Suppressor macrophage treated with lipopolysaccharide for 1 hour (primary cell): ENCODE measurements around the gene PPM1H.

Source experiments
- DNase-seq, 3 donors: peaks; one replicate each; pipeline ENCODE4 v3.0.0-alpha.2; 2020 to 2022

PPM1H gene

DNA sequence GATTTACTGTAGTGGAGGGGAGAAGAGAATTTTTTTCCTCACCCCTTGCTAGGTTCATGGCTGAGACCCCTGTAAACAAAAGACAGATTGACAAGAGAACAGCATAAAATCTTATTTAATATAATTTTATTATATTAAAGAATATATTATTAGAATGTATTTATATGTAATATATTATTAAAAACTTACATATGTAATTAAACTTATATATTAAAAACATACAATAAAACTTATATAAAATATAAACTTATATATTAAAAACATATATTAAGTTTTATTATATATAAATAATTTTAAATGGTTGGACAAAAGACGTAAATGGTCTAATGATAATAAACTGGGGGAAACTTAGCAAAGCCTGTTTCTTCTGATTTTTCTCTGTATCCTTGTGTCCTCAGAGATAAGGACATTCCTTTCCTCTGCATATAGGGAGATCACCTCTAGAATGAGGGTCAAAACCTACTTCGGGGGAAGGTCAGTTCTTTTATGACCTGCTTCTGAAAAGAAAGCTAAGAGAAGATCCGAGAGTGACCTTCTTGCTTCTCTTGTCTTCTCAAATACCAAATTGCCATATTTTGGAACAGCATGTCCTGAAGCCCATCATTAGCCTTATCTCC is 8.9 kb upstream of the PPM1H start:
- no peak for DNase-seq

DNA sequence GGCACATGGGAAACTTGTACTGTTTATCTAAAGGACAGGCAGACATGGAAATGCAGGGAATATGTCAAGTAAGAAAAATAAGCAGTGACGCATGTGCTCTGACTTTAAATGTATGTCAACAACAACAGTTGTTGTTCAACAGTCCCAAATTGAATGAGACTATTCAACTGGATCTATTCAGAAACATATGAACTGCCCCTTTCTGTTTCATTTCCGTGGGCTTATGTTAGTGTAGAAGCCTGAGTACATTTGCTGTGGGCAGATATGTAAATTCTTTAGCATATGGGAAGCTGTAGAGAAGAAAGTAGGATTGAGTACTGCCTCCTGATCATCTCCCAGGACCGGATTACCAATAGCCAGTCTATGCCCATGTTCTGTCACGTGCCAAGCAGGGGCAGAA is 7.4 kb upstream of the PPM1H start:
- peak in 2 of 3 donors; percentile 5 to 37 for DNase-seq

DNA sequence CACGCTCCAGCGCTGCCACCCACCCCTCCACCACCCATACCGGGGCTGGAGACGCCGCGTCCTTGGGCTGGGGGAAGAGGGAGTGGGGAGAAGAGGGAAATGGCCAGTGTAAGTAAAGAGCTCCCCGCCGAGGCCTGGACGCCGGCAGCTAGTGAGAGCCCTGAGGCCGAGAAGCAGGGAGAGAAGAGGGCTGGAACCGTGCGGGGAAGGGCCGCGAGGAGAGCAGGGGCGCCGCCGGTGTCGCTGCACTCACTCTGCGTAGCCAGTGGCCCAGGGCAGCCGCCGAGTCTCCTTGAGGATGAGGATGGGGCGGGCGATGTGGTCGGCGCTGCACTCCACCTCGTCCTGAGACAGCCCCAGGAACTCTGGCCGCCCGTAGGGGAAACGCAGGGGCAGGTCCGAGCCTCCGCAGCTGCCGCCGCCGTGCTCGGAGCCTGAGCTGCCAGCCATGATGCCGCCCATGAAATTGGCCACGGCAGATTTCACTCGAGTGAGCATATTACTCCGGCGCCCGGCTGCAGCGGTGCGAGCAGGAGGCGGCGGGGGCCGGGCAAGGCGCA is 631 bp downstream of the PPM1H start:
- peak; percentile 53 to 67 (median 56) for DNase-seq

DNA sequence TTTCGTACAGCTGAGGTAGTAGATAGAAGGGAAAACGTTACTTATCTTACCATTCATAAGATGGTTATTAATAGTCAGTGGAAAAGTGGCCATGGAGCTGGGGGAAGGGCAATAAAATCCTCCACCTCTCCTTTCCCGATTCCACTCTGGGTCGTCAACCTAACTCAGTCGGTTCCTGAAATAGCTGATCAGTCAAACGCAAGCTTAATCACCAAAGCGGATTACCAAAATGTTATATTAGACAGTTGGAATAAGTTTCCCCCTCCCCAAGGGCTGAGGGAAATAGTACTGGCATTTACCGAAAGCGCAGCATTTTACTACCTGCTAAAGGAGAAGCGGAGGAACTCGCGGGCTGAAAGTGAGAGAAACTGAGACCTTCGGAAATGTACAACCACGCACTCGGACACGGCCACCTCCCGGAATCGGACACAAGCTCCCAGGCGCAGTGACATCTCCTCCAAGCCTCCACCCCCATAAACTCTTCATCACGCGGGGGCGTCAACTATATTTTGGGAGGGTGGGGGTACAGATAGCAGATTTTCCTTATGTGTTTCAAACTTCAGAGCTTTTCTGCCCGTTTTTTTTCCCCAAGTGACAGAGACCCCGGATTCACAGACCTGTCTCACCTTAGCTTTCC is 1.2 kb downstream of the PPM1H start:
- DNase-seq, result peak; percentile 36 to 47 (median 45)

DNA sequence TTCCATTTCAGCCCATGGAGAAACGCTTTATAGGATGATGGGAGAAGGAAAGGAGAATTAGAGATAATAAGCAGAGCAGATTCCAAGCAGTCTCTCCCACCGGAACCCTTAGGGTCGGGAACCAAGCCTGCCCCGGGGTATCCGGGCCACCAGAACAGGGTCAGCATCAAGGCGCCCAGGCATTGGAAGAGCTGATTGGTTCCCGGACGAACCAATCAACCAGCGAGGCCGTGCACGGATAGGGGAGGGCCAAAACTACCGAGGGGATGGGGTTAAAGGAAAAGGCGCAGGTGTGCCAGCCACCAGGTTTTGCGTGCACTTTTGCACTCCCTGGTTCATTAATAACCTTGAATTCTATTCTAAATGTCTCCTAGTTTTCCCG is 1.7 kb downstream of the PPM1H start:
- peak in 1 of 3 donors; percentile 31 for DNase-seq

DNA sequence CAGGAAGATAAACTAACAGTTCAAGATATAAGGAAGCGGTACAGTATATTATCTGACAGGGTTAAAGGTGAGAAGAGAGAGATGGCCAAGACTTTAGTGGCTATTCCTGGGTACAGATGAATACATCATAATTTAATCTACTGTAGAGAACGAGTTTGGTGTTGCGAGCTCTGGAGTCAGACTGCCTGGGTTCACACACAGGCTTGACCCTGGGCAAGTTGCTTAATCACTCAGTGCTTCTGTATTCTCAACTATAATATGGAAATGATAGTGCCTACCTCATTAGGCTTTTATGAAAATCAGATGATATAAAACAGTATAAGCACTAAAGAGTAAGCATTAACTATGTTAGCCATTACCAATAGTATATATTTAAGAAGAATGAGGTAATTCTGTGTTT is 3.5 kb downstream of the PPM1H start:
- DNase-seq, result no peak

DNA sequence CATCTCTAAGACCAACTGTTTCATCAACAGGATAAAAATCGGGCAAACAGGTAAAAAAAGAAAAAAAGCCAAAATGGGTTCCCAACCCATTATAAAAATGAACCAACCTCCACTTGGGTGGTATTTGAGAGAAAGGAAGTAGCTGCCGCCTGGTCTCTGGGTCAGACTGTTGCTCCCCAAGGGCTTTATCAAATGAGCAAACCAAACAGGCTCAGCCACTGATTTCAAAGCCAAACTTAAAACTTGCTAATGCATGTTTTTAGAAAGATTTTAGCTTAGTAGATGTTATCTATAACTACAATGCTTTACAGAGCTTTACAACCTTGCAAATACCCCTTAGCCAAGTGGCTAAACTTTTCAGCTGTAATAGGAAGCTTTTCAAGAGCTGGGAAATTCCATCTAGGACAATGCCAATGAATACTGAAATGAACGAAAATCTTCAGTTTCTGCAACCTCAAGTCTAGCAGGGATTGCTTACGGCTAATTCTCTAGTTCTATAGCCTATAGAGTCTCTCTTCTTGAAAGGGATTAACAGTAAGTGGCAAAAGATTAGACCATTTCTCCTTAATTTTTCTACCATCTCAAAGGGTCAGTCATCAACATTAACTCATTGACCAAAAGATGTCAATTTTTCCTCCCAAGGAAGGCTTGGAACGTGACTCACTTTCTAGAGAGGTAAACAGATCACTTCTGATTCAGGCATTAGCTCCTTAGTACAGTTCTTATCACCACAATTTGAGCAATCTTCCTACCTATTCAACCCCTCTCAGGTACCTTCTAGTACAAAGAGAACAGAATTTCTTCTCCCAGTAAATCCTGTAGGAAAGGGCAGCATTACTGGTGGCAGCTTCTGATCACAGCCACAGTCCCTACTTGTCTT is 4.2 kb downstream of the PPM1H start:
- DNase-seq, result peak in 1 of 3 donors; percentile 30

DNA sequence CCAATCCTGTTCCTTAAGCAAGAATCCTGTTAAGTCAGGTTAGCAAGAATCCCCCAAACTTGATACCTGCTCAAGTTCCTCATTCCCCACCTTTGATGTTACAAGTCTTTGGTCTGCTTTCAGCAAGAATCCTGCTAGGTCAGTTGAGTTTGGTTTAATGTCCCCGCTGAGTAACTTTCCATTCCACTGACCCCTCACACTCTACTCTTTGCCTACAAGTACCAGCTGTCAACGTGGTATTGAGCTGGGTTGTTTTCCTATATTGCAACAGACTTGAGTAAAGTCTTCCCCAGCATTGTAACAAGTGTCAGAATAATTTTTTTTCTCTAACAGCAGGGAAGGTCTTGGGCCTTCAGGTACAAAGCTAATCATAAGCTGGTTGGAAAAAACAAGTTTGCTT is 6.3 kb downstream of the PPM1H start:
- DNase-seq, result no peak

DNA sequence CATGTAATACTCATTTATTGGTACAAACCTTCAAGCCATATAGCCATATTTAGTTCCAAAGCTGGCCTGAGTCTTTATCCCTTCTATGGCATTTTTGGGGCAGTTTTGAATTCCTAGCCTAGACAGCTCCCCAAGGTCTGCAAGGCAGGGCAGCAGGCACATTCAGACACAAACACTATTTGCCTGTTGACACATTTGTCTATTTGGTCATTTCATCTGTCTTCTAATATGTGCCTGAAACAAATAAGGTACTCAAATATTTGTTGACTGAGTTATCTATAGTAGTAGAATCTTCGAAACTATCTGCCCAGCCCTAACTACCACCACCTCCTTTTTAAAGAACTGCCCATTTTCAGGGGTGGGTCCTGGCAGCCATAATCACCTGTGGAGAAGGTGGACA is 9.3 kb downstream of the PPM1H start:
- DNase-seq, result no peak

DNA sequence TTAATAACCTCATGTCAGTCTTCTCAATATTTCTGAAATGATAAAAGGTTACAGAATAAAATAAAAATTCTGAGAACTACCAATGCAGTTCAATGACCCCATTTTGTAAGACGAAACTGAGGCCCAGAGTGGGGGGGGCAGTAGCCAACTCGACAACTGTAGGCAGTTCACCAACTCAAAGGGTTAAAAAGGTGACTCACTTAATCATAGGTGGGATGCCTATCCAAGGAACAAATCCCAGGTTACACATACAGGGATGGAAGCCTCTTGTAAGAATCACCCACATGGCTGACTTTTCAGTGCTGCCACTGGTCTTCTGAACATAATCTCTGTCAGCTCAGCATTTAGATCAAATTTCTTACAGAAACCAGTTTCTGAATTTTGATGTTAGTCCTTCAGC is 10.9 kb downstream of the PPM1H start:
- DNase-seq, result no peak

DNA sequence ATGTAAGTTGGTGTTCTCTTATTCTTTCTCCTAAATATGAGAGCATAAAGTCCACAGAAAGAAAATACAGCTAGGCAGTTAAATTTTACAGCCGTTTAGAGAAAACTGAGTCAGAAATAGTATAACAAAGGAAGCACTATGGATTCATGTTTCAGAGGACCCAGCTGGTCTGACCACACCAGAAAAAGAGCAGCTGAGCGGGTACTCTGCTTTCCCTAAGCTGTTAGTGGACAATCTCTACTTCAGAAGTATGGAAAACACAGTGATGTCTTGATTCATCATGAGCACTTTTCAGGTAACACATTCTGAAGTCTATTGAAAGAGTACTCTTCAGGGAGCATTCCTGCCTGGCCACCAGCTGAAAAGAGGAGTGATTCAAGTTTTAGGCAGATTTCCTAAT is 12.4 kb downstream of the PPM1H start:
- no peak for DNase-seq

DNA sequence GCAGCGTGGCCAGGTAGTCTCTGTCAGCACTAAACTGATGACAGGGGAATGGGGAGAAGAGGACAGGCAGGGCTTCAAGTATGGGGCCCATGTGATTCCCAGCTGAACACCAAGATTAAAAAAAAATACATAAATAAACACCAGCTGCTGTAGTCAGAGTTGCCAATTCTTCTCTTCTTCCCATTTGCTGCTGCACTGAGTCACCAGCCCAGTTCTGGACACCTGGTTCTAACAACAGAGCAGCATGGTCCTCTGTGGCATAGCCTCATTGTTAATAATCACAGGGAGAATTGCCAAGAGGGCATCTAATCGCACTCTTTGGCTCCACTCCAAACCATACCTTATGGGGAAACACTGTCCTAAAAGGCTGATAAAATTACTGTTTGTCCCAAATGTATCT is 15.1 kb downstream of the PPM1H start:
- no peak for DNase-seq

DNA sequence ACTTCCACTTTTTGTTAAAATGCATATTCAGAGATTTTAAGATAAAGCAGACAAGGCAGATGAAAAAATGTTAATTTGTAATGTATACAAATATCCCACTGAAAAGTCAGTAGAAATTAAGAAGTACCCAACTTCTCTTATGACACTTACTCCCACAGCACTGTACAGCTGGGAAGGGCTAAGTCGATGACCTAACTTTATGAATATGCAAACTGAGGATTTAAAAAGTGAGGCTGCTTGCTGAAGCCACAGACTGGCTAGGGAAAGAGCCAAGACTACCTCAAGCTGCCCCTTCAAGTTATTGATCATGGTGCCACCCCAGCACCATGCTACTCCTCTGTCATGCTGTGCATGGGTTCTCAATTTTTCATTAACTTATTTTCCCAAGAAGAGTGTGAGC is 17.0 kb downstream of the PPM1H start:
- DNase-seq, result peak; percentile 58 to 75 (median 69)

DNA sequence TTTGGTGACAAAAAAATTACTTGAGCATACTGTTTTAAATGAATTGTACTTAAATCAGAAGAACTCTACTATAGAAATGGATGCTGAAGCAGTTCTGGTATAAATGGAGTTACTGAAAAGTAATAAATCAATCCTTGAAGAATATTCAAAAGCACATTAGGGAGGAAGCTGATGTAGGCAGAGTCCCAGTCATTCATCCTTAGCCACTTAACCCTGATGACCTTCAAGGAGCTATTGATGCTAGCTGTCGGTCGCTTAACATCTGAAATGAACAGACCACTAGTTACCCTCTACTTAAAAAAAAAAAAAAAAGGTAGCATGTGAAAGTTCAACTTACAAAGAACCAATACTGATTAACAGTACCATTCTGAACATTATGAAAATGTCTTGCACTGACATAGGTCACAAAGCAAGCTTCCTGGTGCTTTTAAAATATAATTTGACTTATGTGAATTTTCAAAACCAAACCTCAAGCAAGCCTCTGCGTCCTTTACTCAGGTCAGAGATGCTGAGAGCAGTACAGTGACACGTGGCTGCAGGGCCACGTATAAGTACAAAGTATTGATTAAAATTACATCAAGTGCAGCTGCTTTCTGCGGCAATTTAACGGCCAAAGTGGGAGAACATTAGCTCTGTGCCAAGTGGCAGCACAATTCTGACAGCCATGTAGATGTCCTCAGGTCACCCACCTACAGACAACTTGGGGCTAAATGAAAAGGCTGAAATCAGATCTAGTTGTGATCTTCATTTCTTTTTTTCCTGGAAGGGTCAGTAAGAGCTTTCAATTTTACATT is 18.1 kb downstream of the PPM1H start:
- DNase-seq, result no peak

DNA sequence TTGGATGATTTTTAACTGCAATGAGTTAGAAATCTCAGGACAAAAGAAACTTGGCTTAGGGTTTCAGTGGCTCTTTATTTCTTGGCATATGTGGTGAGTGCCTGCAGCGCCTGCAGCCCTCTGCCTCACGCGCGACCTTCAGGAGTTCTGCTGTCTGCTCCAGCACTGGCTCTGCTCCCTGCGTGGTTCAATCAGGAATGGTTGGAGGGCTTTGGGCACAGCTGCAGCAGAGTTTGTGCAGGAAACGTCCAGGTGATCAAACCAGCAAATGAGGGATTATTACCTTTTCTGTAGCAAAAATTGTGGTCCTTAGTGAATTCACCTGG is 19.8 kb downstream of the PPM1H start:
- DNase-seq, result no peak

DNA sequence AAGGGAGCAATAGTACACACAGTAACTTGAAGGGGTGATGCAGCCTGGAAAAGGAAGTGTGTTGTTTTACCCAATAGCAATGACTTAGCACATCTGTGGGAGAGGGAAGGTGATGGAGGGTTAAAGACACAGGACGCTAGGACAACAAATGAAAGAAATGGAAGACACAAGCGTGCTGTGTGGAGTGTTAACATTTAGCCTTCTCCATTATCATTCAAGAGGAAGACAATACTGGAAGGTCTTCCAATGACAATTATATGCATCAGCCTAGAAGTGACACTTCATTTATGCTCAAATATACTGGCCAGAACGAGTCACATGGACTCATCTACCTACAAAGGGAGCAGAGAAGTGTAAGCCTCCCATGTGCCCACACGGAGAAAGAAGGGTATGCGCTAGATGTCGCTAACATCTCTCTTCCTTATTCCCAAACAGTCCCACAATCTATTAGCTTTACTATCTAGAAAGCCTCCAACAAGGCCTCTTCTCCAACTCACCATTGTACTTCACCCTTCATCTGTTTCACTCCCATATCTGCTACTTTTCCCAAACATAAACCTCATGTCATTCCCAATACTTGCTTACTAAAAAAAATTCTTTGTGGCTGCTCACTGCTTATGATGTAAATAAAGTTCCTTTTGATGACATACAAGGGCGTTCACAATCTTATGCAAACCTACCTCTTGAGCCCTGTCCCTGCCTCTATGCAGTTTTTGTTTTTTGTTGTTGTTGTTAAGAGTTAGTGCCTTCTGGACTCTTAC is 20.3 kb downstream of the PPM1H start:
- peak; percentile 30 to 37 (median 31) for DNase-seq

DNA sequence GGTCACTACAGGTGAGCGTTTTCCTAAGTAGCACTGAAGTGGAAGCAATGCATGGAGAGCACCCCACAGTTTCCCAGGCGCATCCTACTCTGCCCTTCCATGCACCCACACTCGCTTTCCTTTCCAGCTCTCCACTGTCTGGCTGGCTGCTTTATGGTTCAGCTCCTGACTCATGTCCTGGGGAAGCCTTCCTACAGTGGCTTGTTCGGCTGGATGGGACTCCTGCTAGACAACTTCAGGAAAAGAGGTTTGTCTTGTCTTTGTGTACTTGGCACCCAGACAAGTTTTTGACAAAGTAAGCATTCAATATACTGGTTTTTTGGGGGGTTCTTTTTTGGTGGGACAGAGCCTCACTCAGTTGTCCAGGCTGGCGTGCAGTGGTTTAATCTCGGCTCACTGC is 21.6 kb downstream of the PPM1H start:
- no peak for DNase-seq

DNA sequence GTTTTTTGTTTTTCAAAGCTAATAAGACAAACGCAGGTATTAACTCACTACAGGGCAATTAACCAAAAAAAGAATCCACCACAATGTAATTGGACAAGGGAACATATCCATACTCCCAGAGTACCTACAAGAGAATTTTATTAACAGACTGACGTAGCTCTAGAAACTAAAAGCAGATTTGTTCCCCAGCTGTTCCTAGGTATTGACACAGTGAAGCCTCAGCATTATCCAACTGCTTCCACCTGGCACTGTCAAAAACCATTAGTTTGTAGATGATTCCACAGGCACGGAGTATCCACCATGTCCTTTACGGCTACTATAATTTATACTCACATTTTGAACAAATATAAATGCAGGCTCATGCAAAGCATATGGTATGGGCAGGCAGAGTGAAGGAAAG is 22.3 kb downstream of the PPM1H start:
- no peak for DNase-seq

DNA sequence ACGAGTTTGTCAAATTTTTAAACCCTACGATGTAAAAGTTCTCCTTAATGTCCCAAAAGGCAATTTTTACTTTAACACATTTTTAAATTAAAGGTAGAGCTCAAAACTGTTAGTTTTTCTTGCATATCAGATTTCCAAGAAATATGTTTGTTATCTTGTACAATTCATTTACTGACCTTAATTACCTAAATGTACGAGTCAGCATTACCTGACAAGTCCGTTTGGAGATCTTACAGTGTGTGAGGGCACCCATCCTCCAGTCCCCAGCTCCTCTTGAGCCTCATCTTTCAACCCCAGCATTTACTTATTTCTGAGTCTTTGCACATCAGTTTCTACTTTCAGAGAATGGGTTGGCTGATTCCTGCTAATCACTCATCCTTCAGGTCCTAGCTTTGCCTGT is 23.7 kb downstream of the PPM1H start:
- DNase-seq, result no peak

DNA sequence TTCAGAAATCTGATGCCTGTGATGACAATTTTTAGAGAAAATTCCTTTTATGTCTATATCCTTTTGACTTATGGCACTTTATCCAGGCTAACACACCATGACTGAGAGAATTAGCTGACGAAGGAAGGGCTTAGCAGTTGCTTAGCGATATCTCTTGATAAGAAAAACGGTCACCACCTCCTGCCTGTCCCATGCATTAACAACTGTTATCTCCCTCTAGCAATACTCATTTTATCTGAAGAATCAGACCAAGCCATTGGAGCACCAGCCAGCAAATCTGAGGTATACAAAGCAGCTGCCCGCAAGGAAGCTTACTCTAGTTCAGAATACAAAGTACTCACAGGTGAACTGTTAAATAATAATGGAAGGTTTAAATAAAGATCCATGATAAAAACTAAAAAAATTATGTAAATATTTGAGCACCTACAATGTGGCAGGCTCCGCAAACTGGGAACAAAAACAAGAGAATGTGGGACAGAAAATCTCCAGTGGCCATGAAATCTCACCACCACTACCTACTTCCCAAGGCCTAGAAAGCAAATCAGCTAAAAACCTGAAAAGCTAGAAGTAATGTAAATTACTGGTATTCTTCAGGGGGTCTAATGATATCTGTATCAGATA is 24.3 kb downstream of the PPM1H start:
- no peak for DNase-seq

DNA sequence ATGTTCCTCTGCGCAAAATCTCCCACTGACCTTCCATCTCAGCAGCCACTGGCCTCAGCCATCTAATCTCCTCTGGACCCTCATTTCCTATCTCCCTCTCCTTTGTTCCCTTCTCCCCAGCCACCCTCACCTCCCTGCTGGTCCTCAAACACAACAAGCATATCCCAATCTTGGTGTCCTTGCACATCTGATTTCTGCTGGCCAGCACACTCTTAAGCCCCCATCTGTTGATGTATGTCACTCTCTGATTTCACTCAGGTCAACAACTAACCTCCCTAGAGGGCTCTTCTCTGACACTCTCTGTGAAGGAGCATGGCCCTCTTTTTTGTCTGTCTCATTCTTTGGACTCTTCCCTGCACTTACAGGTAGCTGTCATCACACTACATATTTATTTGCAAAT is 25.6 kb downstream of the PPM1H start:
- DNase-seq, result no peak

DNA sequence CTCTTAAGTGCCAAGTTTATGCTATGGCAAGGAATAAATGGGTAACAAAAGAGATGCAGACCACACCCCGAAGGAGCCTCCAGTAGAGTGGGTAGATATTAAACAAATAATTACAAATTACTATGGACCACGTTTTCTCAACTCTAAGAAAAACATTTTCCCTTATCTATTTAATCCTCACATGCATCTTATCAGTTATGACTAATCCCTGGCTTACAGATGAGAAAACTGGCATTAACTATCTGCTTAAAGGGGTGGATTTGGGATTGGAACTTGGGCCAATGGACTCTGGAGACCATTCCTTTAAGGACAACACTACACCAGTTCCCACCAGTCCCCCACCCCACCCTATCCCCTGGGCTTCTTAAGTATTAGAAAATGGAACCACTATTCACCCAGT is 26.3 kb downstream of the PPM1H start:
- no peak for DNase-seq
